Stimulated activated CD8-positive, alpha-beta memory T cell treated with anti-CD3 and anti-CD28 coated beads, Interleukin-15, amount 100 ng/mL, for 1 hour (primary cell): ENCODE measurements around the gene MUC5B.
"Not testable (repeated sequence)": the region's sequence is repeated elsewhere in the genome, so short reads cannot be mapped to it uniquely, and the experiment has no call there.

ENCODE experiments used
- DNase-seq: peaks from one replicate; pipeline ENCODE4 v3.0.0-alpha.2; 2020; ENCODE audit warnings: low read depth

The MUC5B gene

GRCh38 chr11:1232883-1233321, 10.0 kb downstream of the MUC5B start:
- DNase-seq = no peak

- DNase-seq = no peak
Measured at GRCh38 chr11:1233351-1234053, 10.6 kb downstream of the MUC5B start.

- DNase-seq = no peak
Measured at GRCh38 chr11:1234054-1234720, 11.3 kb downstream of the MUC5B start.

- DNase-seq = no peak
Measured at GRCh38 chr11:1234771-1235305, 12.0 kb downstream of the MUC5B start.

- no peak for DNase-seq
Measured at GRCh38 chr11:1235306-1235900, 12.5 kb downstream of the MUC5B start.

- no peak for DNase-seq
Measured at GRCh38 chr11:1235901-1236315, 13.0 kb downstream of the MUC5B start.

- no peak for DNase-seq
Measured at GRCh38 chr11:1236316-1237127, 13.7 kb downstream of the MUC5B start.

- DNase-seq = no peak
Measured at GRCh38 chr11:1237128-1237580, 14.3 kb downstream of the MUC5B start.

GRCh38 chr11:1237851-1238250, 15.0 kb downstream of the MUC5B start:
- DNase-seq = no peak

GRCh38 chr11:1238767-1239595, 16.1 kb downstream of the MUC5B start:
- no peak for DNase-seq

GRCh38 chr11:1239596-1240205, 16.8 kb downstream of the MUC5B start:
- DNase-seq = no peak

- no peak for DNase-seq
Measured at GRCh38 chr11:1240771-1241170, 17.9 kb downstream of the MUC5B start.

- DNase-seq = no peak
Measured at GRCh38 chr11:1241706-1242105, 18.8 kb downstream of the MUC5B start.

- DNase-seq = no peak
Measured at GRCh38 chr11:1242289-1242688, 19.4 kb downstream of the MUC5B start.

- DNase-seq = not testable (repeated sequence)
Measured at GRCh38 chr11:1242751-1243150, 19.9 kb downstream of the MUC5B start.

GRCh38 chr11:1243521-1243920, 20.7 kb downstream of the MUC5B start:
- not testable (repeated sequence) for DNase-seq

- DNase-seq = not testable (repeated sequence)
Measured at GRCh38 chr11:1244557-1244956, 21.7 kb downstream of the MUC5B start.

- DNase-seq = not testable (repeated sequence)
Measured at GRCh38 chr11:1245717-1246116, 22.9 kb downstream of the MUC5B start.

- not testable (repeated sequence) for DNase-seq
Measured at GRCh38 chr11:1246301-1246700, 23.4 kb downstream of the MUC5B start.

GRCh38 chr11:1247026-1247425, 24.2 kb downstream of the MUC5B start:
- DNase-seq = not testable (repeated sequence)

- DNase-seq = not testable (repeated sequence)
Measured at GRCh38 chr11:1248951-1249350, 26.1 kb downstream of the MUC5B start.
